Renal pelvis (tissue), 4 donors: ENCODE measurements around the gene MAPK12. TPM values are rescaled to one million over a fixed set of nuclear protein-coding genes. Genes with fewer than 3 reads are reported as not detected.

Experiments
- DNase-seq: peaks from one replicate; pipeline ENCODE4 v3.0.0-alpha.2; 2013
- polyA plus RNA-seq, 3 donors: library from polyadenylated mRNA; unstranded; fragments of 120-200 nt; gene quantifications; one replicate each; pipeline ENCODE4 v1.2.1, GENCODE V29; 2013; ENCODE audit not compliant: insufficient read length in 3 of 3

Gene MAPK12
- polyA plus RNA-seq, 3 donors, result 16.7 to 17.7 (median 17.2) TPM

- DNase-seq, result no peak
Observed at GRCh38 chr22:50269970-50270665, 8.6 kb upstream of the MAPK12 start, which contains the start of gene MAPK11. MAPK11 (minus strand) TSS chr22:50270380; CDS start chr22:50270292, 88 bp downstream.

GRCh38 chr22:50269573-50269969 lies 8.1 kb upstream of the MAPK12 start:
- DNase-seq, result no peak

- DNase-seq, result no peak
Observed at GRCh38 chr22:50268655-50269113, 7.2 kb upstream of the MAPK12 start.

GRCh38 chr22:50267591-50268390 lies 6.3 kb upstream of the MAPK12 start:
- DNase-seq, result no peak

- DNase-seq, result no peak
Observed at GRCh38 chr22:50266994-50267393, 5.5 kb upstream of the MAPK12 start.

- no peak for DNase-seq
Observed at GRCh38 chr22:50264946-50265669, 3.6 kb upstream of the MAPK12 start.

GRCh38 chr22:50264104-50264745 lies 2.7 kb upstream of the MAPK12 start:
- DNase-seq, result no peak

GRCh38 chr22:50262973-50263617 lies 1.6 kb upstream of the MAPK12 start:
- no peak for DNase-seq

GRCh38 chr22:50262460-50262911 lies 1.0 kb upstream of the MAPK12 start:
- no peak for DNase-seq

- no peak for DNase-seq
Observed at GRCh38 chr22:50260801-50261614, 475 bp downstream of the MAPK12 start.

- DNase-seq, result no peak
Observed at GRCh38 chr22:50260434-50260800, 1.1 kb downstream of the MAPK12 start.

GRCh38 chr22:50259302-50259701 lies 2.2 kb downstream of the MAPK12 start:
- DNase-seq, result no peak

GRCh38 chr22:50258361-50259292 lies 2.9 kb downstream of the MAPK12 start:
- no peak for DNase-seq

- no peak for DNase-seq
Observed at GRCh38 chr22:50257451-50258360, 3.8 kb downstream of the MAPK12 start.

- DNase-seq, result no peak
Observed at GRCh38 chr22:50257041-50257440, 4.4 kb downstream of the MAPK12 start.

- DNase-seq, result no peak
Observed at GRCh38 chr22:50256258-50256862, 5.1 kb downstream of the MAPK12 start.

- DNase-seq, result no peak
Observed at GRCh38 chr22:50255607-50256006, 5.9 kb downstream of the MAPK12 start.

GRCh38 chr22:50255099-50255498 lies 6.4 kb downstream of the MAPK12 start:
- no peak for DNase-seq
